D721Med (cell line): Measurements from ENCODE around the gene CRTAP.

Experiments
- DNase-seq: peaks from one replicate; pipeline ENCODE4 v3.0.0; 2011; ENCODE audit warnings: low spot score; ENCODE audit not compliant: insufficient read length
- FAIRE-seq: peaks from 2 replicates; lab custom pipeline; 2011; peaks lifted over from hg19 to GRCh38; lab: Jason Lieb, UNC
- CTCF ChIP-seq: IDR thresholded peaks from 2 replicates; pipeline ENCODE4 v1.5.1; 2012; ENCODE audit warnings: mild to moderate bottlenecking, control low read depth; ENCODE audit not compliant: insufficient read depth; ENCODE audit errors: missing control alignments

Gene CRTAP

GRCh38 chr3:33139996-33140395 is 26.2 kb downstream of the CRTAP start:
- no peak for DNase-seq
- FAIRE-seq, result no peak
- TF ChIP-seq CTCF, result no peak

GRCh38 chr3:33141006-33141405 is 27.2 kb downstream of the CRTAP start:
- FAIRE-seq (no peak), DNase-seq (no peak)
- no peak for TF ChIP-seq CTCF

GRCh38 chr3:33144433-33144832 is 30.6 kb downstream of the CRTAP start:
- DNase-seq (no peak), FAIRE-seq (no peak)
- TF ChIP-seq CTCF, result peak; percentile 29

GRCh38 chr3:33145221-33145900 is 31.5 kb downstream of the CRTAP start:
- DNase-seq (no peak), FAIRE-seq (no peak)
- TF ChIP-seq CTCF, result no peak

- no peak for FAIRE-seq
- no peak for DNase-seq
- no peak for TF ChIP-seq CTCF
Measured at GRCh38 chr3:33145901-33146580, 32.2 kb downstream of the CRTAP start.

GRCh38 chr3:33146791-33147445 is 33.1 kb downstream of the CRTAP start:
- DNase-seq, result no peak
- no peak for TF ChIP-seq CTCF
- FAIRE-seq, result no peak

GRCh38 chr3:33149342-33149741 is 35.5 kb downstream of the CRTAP start:
- DNase-seq (no peak), FAIRE-seq (no peak)
- TF ChIP-seq CTCF, result no peak
